Measurements from ENCODE around the gene THAP8. TPM values are rescaled to one million over a fixed set of nuclear protein-coding genes. Genes with fewer than 3 reads are reported as not detected.

Gene THAP8
- total and polyA plus RNA-seq, 2 of the 8 experiments (the other 6 are each of a cell fraction or from before 2014, with no cell fraction given), result 6.0 to 11.1 TPM

GRCh38 chr19:36051236-36051635, 2.8 kb downstream of the THAP8 start (continued):
- TF ChIP-seq CHD7 (IDR thresholded peaks at IDR 0.05; ENCODE audit: insufficient replicate concordance, low read length), result no peak
- TF ChIP-seq CTBP2 (IDR thresholded peaks at IDR 0.05; ENCODE audit: borderline replicate concordance, insufficient read depth, insufficient read length, low read length), result no peak
- no peak for TF ChIP-seq SP4 (IDR thresholded peaks at IDR 0.05; ENCODE audit: low read length)
- no peak for TF ChIP-seq TEAD4 (IDR thresholded peaks at IDR 0.05; ENCODE audit: low read depth, low read length)
- no peak for TF ChIP-seq KDM1A (IDR thresholded peaks at IDR 0.05; ENCODE audit: borderline replicate concordance, low read length)
- TF ChIP-seq SAP30 (IDR thresholded peaks at IDR 0.05; ENCODE audit: insufficient read depth, insufficient replicate concordance, low read length), result no peak
- no peak for TF ChIP-seq SUZ12 (IDR thresholded peaks at IDR 0.05; ENCODE audit: low read length)
- no peak for TF ChIP-seq JUN (IDR thresholded peaks at IDR 0.05; ENCODE audit: low read depth, low read length)
- TF ChIP-seq FOSL1 (IDR thresholded peaks at IDR 0.05; ENCODE audit: insufficient read depth, low read depth, low read length), result no peak
- no peak for TF ChIP-seq RNF2 (IDR thresholded peaks at IDR 0.05; ENCODE audit: borderline replicate concordance, low read depth, low read length, missing control alignments, poor library complexity, severe bottlenecking)
- no peak for TF ChIP-seq GTF2F1 (IDR thresholded peaks at IDR 0.05; ENCODE audit: borderline replicate concordance, low read depth, low read length)

Data from H1 (cell line).